GM18508 (cell line): Measurements from ENCODE around the gene TCF7L1.
A peak's percentile ranks its signal among the peaks of the same experiment; 100 is the strongest.
"Not testable (repeated sequence)": the region's sequence is repeated elsewhere in the genome, so short reads cannot be mapped to it uniquely, and the experiment has no call there.

ENCODE experiments used
- ATAC-seq: cut with Tn5 transposase; IDR thresholded peaks from one replicate; pipeline ENCODE4 v1.9.1; 2021; ENCODE audit warnings: moderate number of reproducible peaks; ENCODE audit not compliant: insufficient read depth, unreplicated experiment

The TCF7L1 gene

GRCh38 chr2:85309699-85310321 lies 176.6 kb downstream of the TCF7L1 start:
- no peak for ATAC-seq

- ATAC-seq = no peak
Observed at GRCh38 chr2:85310330-85310729, 177.1 kb downstream of the TCF7L1 start.

GRCh38 chr2:85312404-85312803 lies 179.2 kb downstream of the TCF7L1 start:
- ATAC-seq = no peak

- no peak for ATAC-seq
Observed at GRCh38 chr2:85314884-85315242, 181.7 kb downstream of the TCF7L1 start.

- ATAC-seq = not testable (repeated sequence)
Observed at GRCh38 chr2:85315921-85316320, 182.7 kb downstream of the TCF7L1 start.

- no peak for ATAC-seq
Observed at GRCh38 chr2:85318222-85319074, 185.3 kb downstream of the TCF7L1 start.

- ATAC-seq = no peak
Observed at GRCh38 chr2:85319796-85320195, 186.6 kb downstream of the TCF7L1 start.

- ATAC-seq = no peak
Observed at GRCh38 chr2:85323351-85323987, 190.3 kb downstream of the TCF7L1 start.

- not testable (repeated sequence) for ATAC-seq
Observed at GRCh38 chr2:85323988-85324367, 190.8 kb downstream of the TCF7L1 start.

- ATAC-seq = no peak
Observed at GRCh38 chr2:85324639-85325465, 191.7 kb downstream of the TCF7L1 start.

GRCh38 chr2:85325466-85325811 lies 192.2 kb downstream of the TCF7L1 start:
- ATAC-seq = no peak

GRCh38 chr2:85326406-85327159 lies 193.4 kb downstream of the TCF7L1 start:
- no peak for ATAC-seq

- ATAC-seq = no peak
Observed at GRCh38 chr2:85327160-85327821, 194.1 kb downstream of the TCF7L1 start.

GRCh38 chr2:85327822-85328617 lies 194.8 kb downstream of the TCF7L1 start, which contains the start of gene TGOLN2:
Gene TGOLN2, minus strand, starts transcription at chr2:85327989. Its CDS starts 27 bp downstream, at chr2:85327962.
- ATAC-seq = peak; percentile 54

GRCh38 chr2:85329181-85329651 lies 196.0 kb downstream of the TCF7L1 start:
- ATAC-seq = no peak

GRCh38 chr2:85329701-85330100 lies 196.5 kb downstream of the TCF7L1 start:
- not testable (repeated sequence) for ATAC-seq

GRCh38 chr2:85330839-85331636 lies 197.8 kb downstream of the TCF7L1 start:
- ATAC-seq = no peak

- ATAC-seq = not testable (repeated sequence)
Observed at GRCh38 chr2:85333877-85334276, 200.7 kb downstream of the TCF7L1 start.
